GM18526 (cell line): ENCODE data around the gene BANP.

Experiments used
- POLR2A ChIP-seq: IDR thresholded peaks from 3 replicates; pipeline ENCODE4 v1.6.1; 2011; ENCODE audit not compliant: insufficient read length; ENCODE audit errors: extremely low read depth

The BANP gene

DNA sequence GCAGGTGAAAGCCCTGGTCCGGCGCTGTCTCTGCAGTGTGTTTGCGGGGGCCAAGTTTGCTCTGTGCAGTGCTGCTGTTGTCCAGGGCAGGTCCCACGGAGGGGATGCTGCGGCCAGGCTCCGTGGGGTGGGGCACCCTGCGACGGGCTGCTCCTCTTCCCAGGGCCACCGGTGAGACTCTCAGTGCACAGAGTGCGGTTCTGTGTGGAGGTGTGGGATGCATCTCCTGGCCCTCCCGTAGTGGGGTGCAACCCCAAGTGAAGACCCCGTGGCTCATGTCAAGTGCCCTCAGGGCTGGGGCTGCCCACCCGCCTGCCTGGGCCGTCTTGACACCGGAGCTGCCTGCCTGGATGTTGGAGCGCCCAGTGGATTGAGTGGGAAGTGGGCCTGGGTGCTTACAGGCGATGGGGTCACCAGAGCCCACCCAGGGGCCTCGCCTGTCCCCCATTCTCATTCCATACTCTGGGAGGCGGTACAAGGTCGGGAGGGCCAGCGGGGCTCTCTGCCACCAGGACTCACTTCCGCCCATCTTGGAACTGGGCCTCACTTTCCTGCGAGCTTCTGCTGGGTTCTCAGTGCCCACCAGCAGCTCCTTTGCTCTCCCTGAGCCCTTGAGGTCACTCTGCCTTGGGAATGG lies 119.9 kb downstream of the BANP start:
- TF ChIP-seq POLR2A = no peak

DNA sequence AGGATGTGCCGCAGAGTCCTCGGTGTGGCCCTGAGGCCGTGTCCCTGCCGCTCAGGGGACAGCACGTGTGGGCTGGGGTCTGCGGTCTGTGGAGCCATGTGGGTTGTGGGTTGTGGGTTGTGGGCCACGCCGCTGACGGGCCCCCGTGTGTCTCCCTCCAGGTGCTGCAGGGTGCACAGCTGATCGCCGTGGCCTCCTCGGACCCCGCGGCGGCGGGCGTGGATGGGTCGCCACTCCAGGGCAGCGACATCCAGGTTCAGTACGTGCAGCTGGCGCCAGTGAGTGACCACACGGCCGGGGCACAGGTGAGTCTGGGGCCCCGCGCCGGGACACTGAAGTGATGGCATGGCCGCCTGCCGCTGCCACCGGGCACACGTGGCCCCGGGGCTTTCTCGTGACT lies 120.7 kb downstream of the BANP start:
- no peak for TF ChIP-seq POLR2A

DNA sequence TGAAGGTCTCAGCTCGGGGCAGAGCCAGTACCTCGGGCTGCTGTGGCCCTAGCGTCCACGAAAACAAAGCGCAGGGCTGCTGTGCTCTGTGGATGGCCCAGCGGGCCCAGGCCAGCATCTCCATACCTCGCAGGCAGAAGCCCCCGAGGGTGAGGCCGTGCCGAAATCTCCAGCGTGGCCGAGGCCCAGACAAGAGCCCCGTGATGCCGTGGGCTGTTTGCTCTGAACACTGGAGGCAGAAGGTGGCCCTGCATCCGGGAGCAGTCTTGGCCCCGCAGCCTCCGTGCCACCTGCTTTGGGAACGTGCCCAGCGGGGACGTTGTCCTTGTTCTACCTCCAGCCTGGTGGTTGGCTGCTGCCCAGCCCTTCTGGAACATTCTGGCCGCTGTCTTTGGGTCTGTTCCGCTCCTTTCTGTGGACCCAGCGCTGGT lies 121.4 kb downstream of the BANP start:
- no peak for TF ChIP-seq POLR2A

DNA sequence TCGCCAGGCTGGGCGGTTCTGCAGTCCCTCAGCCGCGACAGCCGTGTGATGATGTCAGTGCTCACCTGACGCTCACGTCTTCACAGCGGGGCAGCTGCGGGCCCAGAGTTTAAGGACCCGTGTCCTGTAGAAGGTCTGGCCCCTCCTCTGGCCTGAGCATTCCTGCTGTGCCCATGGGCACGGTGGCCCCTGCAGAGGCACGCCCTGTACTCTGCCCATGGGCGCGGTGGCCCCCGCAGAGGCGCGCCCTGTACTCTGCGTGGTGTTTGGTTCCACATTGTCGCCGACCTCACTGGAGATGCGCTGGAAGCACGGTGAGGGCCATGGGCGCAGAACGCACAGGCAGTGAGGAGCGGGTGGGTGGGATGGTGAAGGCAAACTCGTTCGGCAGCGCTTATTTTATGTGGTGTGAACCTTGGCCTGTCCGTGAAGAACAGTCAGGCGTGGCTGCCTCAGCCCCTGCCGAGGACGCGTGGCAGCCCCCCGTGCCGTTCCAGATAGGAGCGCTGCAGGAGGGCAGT lies 122.0 kb downstream of the BANP start:
- no peak for TF ChIP-seq POLR2A

DNA sequence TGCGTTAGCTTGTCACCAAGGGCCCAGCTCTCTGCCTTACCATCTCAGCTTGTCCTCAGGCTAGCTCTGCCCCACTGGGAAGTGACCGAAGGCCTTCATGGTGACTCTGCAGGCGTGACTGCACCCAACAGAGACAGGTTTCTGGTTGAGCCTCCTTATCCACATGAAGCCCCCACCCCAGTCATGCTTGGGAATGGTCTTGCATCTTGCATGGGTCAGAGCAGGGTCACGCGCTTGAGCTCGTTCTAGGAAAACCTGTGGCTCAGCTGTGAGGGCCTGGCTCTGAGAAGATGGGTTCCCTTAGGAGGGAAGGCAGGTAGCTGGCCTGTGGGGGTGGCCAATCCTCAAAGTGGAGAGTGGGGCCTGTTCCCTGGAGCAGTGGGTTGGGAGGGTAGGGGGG lies 122.8 kb downstream of the BANP start:
- TF ChIP-seq POLR2A = no peak

DNA sequence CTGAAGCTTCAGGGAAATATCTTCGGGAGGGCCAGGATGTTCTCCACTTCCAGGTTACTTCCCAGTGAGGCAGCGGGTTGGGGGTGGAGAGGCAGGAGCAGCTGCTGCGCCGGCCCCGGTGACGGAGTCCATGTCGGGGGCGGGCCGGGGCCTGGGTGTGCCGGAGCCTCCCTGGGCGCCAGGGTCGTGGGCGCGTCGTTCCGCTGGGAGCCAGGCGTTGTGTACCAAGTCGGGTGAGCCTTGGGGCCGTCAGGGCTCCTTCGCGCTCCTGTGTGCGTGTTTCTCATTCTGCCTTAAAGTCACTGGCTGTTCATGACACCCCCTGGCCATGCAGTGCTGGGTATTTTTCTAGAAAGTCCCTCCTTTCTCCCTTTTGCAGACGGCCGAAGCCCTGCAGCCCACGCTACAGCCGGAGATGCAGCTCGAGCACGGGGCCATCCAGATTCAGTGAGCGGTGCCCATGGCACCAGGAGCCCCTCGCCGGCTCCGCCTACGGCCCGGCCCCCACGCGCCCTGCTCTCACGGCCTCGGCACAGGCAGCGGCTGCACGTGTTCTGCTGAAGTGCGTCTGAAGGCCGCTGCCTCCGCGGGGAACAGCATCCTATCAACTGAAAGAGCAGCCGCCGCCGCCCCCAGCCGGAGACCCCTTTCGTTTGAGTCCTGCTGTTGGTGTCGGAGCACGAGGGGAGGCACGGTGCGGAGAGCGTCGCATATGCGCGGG lies 125.1 kb downstream of the BANP start:
- no peak for TF ChIP-seq POLR2A

DNA sequence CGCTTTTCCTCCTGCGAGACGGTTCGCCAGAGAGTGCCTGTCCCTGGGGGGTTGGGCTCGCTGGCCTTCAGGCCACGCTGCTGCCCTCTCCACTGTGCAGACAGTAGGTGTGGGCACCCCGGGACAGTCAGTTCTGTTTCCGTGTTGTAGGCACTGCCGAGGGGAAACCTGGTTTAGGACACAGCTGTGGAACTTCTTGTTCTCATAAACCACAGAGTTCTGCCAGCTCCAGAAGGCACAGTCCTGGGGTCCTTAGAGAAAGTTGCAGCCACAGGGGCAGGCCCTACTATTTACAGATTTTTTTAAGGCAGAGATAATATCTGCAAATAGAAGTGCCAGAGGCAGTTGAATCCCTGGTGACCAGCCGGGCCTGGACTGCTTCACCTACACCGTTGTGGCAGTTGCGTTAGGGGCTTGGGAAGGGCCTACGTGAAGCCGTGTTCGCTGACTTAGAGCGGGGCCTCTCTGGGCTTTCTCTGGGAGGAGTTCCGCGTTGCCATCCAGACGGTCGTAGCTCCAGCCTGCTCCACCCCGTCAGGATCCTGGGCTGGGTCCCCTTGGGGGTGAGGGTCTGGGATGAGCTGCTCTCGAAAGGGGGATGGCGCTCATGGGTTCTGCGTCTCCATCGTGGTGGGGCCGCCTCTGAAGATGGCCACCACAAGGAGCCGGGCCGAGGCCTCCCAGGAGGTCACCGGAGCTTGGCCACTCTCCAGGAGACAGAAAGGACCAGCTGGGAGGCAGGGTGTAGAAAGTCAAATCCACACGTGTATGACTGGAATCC lies 126.3 kb downstream of the BANP start:
- TF ChIP-seq POLR2A = no peak

DNA sequence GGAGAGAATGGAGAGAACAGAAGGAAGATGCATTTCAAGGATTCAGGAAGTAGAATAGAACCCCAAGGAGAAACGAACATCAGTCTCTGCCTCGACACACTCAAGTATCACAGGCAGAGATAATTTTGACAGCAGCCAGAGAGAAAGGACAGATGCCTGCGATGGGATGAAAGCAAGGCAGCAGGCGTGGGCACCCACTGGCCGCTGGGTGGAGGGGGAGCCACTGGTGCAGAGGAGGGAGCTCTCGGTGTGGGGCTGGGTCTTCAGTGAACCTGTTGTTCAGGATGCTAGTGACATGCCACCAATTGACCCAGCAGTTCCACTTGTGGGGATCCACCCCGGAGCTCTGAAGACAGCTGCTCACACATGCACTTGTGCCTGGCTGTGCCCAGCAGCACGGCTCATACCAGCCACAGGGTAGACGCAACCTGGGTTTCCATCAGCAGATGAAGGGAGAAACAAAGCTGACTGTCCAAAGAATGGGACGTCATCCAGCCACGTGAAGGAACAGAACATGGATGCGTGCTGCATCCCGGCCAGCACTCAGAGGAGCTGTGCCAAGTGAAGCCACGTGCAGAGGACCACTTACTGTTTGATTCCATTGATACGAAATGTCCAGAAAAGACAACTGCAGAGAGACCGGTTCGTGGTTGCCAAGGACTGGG lies 127.0 kb downstream of the BANP start:
- no peak for TF ChIP-seq POLR2A

DNA sequence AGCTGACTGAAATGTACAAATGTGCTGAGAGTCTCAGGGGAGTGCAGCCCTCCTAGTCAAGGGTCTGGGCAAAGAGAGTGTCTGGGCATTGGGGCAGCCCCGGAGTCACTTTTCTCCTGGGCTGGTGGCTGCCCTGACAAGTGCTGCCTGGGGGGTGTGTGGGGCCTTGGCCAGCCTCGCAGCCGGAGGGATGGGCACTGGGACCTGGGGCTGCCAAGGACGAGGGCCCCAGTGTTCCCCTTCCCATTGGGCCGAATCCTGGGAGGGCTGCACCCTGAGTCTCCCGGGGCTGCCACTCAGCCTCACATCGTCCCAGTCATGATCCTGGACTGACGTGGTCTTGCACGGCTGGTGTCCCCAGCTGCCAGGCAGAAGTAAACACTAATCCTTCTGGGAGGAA lies 132.3 kb downstream of the BANP start:
- TF ChIP-seq POLR2A = no peak

DNA sequence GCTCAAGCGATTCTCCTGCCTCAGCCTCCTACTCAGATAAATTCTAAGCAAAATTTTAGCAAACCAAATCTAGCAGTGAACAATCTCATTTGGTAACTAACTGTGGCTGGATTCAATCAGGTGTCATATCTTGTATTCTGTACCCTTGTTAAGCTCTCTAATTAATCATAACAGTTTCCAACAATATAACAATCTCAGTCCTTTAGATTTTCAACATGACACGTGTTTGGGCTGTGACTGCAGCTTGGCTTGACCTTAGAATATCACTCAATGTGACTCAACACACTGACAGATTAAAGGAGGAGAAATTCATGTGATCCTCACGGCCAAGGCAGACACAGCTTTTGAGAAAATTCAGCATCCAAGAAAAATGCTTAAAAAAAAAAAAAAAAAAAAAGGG lies 133.6 kb downstream of the BANP start:
- TF ChIP-seq POLR2A = no peak

DNA sequence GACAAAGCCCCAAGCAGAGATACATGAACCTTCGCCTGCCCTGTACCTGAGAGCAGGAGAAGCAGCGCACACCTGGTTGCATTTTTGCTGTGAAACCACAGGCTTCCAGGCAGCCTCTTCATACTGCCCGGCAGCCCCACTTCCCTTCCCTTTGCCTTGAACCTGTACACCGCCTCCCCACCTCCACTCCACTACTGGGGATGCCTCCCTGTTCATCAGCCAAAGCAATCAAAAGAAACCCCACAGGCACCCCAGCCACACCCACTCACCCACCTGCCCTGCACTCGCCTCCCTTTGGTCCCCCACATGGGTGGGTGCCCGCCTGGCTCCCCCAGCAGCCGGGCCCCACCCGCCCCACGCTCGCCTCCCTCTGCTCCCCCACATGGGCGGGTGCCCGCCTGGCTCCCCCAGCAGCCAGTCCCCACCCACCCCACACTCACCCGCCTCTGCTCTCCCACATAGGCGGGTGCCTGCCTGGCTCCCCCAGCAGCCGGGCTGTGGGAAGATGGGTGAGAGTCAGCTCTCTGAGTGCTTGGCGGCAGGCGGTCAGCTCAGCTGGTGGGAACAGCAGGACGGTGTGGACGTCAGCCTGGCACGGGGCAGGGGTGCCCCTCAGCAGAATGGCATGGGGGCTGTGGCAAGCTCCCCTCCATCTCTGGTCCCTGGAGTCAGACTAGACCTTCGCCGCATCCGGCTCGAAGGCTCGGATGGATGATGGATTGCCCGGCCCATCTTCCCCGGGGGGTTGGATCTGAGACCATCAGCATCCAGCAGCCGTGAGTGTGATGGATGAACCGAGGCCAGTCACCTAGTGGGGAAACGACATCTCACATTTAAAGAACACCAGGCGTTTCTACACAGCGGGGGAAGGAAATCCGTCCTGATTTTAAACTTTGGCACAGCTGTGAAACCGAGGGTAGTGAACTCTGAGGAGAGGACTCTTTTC lies 135.6 kb downstream of the BANP start:
- no peak for TF ChIP-seq POLR2A

DNA sequence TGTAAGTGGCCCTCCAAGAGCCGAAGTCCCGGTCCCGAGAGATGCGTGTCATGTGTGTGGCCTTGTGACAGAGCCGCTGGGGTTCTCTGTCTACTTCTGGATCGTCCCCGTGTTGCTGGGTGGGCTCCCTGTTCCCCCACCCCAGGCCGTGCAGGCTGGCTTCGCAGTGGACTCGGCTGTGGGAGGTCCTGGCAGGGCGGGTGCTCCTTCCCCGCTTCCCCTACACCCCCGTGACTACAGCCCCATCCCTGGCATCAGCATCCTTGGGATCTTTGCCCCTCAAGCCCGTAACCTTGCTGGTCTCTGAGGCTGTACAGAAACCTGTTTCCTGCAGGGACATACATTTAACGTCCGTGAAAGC lies 136.3 kb downstream of the BANP start:
- TF ChIP-seq POLR2A = no peak

DNA sequence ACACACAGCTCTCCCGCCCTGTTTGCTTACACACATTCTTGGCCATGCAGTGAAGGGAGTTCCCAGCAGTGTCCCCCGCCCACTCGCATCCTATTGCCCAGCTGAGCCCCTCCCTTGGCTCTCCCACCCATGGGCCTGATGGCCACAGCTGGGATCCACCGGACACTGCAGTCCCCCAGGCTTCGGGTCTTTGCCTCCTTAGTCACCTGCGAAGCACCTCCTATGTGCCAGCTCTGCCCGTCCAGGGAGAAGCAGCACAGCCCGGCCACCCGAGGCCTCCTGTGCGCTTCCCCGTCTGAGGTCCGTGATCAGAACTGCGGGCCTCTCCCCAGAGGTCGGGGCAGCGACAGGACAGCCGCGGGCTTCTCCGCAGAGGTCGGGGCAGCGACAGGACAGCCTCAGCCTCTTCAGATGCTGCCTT lies 136.9 kb downstream of the BANP start:
- no peak for TF ChIP-seq POLR2A

DNA sequence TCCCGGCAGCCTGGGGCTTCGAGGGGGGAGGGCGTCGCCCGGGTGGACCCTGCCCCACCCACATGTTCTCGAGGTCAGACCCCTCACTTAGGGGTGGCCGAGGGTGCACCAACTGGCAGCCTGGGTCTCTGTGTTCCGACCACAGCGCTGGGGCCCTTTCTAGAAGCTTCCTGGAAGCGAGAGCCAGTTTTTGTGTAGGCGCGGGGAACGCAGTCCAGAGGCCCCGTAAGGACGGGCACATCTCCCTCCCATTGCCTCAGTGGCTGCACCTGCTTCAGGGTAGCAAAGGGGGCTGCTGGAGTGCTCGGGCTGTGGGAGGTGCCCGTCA lies 148.3 kb downstream of the BANP start:
- TF ChIP-seq POLR2A = no peak

DNA sequence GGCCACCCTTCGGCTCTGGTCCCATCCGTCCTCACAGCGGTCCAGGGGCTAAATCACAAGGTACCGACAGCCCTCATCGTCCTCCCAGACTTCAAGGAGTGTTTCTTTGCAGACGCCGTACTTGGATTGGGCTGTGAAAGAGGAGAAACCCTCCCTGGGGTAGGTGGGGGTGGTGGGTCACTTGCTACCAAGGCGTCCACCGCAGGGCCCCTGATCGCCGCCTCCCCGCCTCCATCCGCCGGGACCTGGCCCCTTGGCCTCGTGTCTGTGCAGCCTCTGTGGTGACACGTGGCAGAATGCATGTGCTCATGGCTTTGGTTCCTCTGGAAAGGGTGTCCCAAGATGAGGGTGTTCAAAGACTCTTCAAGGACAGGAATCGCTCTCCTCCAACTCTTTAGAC lies 151.4 kb downstream of the BANP start:
- TF ChIP-seq POLR2A = no peak

DNA sequence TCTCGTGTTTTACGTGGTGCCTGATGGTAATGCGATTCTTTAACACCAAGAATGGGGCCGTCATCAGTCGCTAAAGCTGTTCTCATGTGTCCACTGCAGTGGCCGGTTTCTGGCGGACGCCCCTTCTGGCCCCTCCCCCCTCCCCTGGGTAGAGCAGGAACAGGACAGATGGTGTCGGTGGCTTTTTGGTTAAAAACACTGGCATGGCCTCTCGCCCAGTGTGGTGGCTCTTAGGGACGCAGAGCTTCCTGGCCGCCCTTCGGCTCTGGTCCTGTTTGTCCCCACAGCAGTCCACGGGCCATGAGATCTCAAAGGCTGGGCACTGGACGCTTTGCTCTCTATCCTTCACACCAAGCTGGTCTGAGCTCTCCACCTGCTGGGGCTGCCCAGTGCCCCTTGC lies 151.8 kb downstream of the BANP start:
- TF ChIP-seq POLR2A = no peak
